EL (cell line): ENCODE measurements around the gene ZNF488.

Source experiments
- DNase-seq: peaks from one replicate; pipeline ENCODE4 v3.0.0-alpha.2; 2016

ZNF488 gene

DNA sequence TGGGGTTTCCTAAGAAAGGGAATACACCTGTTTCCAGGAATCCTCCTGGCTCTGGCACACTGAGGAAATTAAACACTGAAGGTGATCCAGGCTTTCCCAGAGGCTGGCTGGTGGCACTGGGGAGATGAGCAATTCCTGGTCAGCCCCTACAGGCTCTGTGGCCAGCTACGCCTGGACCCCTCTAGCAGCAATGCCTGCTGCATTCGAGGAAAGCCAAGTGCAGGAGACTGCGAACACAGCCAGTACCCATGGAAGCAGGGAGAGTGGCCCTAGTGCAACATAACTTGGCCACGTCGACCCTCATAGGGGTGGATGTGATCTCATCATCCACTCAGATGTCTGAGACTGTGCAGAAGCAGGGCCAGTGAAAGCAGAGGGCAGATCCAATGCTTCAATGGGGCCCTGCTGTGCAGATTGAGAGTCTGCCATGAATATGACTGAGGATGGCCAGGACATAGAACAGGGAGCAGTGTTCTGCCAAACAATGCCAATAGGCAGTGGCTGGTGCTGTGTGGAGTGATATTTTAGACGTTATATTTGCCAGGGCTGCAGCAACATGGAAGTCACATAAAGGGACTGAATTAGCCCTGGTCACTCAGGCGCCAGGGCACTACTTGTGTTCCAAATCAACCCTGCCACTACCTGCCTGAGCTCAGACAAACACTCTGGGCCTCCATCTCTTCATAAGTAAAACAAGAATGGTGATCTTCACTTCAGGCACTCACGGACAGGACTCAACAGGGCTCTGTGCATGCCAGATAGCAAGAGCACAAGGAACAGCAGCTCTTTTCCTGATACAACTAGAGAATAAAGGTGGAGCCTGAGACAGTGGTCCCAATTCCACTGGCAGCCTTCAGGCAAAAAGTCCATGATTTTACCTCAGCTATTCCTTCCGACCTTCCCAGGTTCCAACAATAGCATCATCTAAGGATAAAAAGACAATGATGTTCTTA lies 2.4 kb downstream of the ZNF488 start:
- DNase-seq: no peak

- no peak for DNase-seq
Measured at GRCh38 chr10:47381103-47381395, 3.0 kb downstream of the ZNF488 start.

DNA sequence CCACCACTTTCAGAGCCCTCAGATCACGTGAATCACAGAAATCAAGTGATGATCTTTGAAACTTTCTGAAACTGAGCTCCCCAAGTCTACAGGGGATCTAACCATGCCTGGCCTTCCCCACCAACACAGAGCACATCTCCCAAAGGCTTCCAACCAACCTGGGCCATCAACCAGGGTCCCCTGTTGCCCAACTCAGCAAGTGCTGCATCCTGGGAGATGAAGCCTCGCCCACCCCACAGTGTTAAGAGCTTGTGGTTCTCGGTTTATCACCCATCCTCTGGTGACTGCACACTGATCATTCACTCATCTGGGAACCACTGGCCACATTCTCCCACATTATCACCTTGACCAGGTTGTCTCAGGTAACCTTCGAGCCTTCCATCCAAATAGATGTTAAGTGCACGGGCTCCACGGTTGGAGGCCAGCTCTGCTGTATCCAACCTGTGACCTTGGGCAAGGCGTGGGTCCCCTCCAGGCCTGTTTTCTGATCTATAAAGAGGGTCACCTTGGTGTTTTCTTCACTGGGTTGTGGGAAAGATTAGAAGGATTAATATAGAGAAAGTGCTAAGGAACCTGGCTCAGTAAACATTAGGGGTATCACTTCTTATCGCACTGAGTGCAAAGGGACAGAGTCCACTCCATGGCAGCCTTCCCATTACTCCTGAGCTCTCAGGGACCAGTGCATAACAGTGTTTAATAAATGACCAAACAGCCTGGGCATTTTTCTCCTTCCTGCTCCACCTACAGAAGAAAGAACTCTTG lies 3.6 kb downstream of the ZNF488 start:
- no peak for DNase-seq

DNA sequence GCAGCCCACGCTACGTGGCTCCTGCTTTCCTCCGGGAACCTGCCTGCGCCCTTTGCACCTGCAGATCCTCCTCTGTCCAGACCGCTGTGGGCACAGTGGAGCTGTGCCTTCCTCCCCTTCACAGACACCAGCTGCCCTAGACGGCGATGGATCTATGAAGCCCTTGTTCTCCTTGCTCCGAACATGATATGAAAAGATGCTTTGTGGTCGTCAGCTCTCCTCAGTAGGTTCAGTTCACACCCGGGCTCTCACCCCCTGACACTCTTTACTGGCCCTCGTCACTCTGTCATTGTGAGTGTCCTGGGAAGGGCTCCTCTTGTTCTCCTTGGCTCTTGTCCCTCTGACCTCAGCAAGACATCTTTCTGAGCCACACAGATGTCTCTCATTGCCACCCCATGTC lies 4.2 kb downstream of the ZNF488 start:
- no peak for DNase-seq

GRCh38 chr10:47379445-47379785 lies 4.7 kb downstream of the ZNF488 start:
- no peak for DNase-seq

GRCh38 chr10:47378606-47379444 lies 5.3 kb downstream of the ZNF488 start:
- DNase-seq: no peak

GRCh38 chr10:47378183-47378510 lies 5.9 kb downstream of the ZNF488 start:
- DNase-seq: no peak

DNA sequence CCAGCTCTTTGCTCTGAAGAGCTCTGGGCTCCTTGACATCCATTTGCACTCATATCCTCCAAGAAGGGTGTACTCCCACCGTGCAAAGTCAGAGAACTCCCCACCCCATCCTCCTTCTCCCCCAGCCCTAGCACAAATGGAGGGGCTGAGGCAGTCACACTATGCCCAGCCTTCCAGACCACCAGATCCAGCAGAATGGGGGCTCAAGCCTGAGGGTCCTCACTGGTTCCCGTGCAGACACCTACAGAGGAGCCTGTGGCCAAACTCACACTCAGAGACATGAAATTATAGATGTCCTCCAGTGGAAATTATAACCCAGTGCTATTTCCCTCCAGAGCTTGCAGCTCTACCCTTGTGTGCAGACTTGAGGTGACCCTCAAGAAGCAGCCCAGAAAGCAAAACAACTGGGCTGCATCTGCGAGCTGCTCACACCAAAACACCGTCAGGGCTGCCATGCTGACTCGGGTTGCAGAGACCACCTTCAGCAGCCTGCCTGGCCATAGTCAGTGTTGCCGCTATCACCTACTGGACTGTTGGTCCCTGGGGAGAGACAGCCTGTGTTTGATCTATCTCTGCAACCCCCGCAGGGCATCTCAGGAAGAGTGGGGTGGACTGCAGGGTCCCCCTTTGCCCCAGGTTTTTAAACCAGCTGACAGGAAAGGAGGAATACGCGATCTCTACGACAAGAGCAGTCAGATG lies 7.4 kb downstream of the ZNF488 start:
- DNase-seq: no peak

DNA sequence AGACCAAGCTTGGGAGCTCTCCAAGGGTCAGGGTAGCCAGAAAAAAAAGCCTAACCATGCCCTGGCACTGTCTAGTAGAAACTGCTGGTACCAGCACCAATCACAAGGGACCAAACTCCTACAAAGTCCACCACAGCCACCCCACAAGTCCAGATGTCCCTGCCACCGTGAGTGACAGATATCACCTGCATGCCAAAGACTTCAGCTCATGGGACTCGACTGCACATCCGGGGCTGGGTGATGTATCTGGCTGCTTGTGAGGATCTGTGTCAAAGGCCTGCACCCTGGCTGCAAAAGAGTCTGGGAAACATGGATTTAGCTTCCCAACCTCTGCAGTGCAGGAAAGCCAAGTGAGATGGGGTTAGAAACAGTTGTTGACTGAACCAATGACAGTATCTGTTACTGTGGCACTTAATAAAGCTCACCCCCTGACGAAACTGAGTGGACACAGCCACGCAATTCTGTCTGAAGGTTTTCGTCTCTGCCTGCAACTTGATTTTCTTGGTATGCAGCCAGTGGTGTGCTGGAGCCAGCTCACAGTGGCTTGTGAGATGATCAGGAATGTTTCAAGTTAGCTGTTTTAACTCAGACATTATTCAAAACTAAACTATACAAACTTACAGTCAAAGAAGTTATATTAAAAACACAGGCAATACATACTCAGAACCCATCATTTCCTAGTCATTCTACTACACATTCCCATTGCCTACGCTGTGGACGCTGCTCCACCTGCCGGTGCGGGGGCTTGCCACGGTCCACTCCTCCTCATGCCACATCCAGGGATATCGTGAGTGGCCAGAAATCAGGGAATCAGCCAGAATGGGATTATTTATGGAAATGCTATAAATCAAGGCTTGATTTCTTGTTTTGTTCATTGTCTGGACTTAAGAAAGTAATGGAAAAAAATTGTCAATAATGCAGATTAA lies 9.2 kb downstream of the ZNF488 start:
- no peak for DNase-seq

DNA sequence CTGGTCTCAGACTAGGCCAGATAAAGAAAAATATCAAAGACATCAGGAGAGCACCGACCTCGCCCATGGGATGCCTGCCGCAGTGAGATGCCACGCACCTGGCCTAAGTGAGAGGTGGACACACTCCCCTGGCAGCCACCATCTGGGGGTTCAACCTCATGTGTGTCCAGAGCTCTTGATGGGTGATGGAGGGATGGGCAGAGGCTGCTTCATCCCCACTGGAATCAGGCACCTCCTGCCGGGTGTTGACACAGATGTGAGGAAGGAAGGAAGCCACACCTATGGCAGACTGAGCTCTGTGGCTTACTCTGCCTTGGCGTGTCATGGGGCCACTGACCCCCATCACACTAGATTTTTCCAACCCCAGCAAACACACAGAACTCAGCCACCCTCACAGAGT lies 11.4 kb downstream of the ZNF488 start:
- DNase-seq: no peak

- no peak for DNase-seq
Measured at GRCh38 chr10:47371629-47372485, 12.2 kb downstream of the ZNF488 start.

GRCh38 chr10:47370878-47371277 lies 13.2 kb downstream of the ZNF488 start:
- no peak for DNase-seq

GRCh38 chr10:47370015-47370767 lies 13.9 kb downstream of the ZNF488 start:
- no peak for DNase-seq

- DNase-seq: no peak
Measured at GRCh38 chr10:47369251-47369894, 14.7 kb downstream of the ZNF488 start.

DNA sequence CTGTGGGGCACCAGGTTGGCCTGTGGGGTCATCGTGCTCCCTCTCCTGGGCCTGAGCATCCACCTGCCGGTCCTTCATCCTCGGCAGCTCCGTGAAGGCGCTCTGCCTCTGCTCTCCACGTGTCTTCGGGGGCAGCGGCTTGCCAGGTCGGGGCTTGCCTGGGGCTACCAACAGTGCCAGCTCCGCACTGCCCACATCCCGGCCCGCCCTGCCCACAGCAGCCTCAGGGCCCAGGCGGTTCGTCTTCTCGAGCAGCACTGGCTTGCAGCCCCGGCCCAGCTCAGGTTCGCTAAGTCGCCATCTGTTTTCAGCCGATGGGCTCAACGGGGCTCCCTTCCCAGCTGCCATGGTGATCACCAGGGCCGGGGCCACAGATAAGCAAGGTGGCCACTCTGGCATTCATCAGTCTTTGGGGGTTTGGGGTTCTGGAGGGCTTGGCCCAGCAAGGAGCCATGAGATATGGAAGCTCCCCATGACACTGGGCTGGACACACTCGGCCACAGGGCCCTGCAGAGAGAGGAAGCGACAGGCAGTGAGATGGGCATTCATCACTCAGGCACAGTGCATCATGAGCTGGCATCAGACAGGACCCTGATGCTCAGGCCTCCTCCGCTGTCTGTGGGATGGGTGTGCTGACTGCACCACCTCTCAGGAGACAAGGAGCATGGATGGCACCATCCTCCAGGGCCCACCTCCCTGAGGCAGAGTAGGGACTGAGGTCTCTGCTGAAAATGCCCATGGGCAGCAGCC lies 15.5 kb downstream of the ZNF488 start:
- DNase-seq: no peak

- DNase-seq: no peak
Measured at GRCh38 chr10:47367646-47368045, 16.4 kb downstream of the ZNF488 start.

DNA sequence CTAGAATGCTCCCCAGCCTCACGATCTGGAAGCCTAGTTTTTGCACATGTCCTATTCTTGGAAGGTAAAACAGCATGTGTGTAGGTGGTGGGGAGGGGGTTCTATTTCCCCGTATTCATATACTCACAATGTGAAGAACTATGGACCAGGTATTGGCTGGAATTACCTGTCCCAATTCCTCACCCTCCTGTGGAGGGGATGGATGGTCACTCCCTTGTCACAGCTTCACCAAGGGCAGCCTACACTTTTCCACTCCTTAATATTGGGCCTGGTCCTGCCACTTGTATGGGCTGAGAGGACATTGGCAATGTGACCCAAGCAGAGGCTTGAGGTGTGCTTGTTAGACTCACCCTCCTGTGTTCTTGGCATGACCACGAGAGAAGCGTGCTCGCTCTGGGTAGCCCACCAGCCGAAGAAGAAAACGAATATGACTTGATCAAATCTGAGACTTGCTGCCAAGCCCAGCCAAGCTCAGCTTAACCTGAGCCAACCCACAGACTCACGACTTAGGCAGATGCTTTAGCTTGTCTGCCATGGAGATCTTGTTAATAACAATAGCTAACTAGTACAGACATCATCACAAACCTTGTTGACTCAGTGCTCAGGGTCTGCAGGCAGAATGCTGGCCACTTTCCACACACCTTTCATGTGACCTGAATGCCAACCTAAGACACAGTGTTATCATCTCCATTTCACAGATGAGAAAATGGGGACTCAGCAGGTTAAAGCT lies 17.2 kb downstream of the ZNF488 start:
- no peak for DNase-seq

- no peak for DNase-seq
Measured at GRCh38 chr10:47366181-47366631, 17.9 kb downstream of the ZNF488 start.
